WTC11 (cell line): Measurements from ENCODE around the gene TMEM266. TPM values are rescaled to one million over a fixed set of nuclear protein-coding genes. Genes with fewer than 3 reads are reported as not detected.

ENCODE experiments used
- ATAC-seq: fragments of 200-7000 bp; cut with Tn5 transposase; 2 replicates; pipeline ENCODE4 v1.10.0; 2021; ENCODE audit warnings: mild to moderate bottlenecking, moderate library complexity
- CTCF ChIA-PET: fragments of 300-600 bp; sonication (Branson Sonifier 250); formaldehyde crosslinking; loops from one replicate; lab custom pipeline; 2021; ENCODE audit warnings: antibody characterized with exemption; lab: Charles Lee
- POLR2A ChIA-PET: fragments of 350-600 bp; sonication (Branson Sonifier 250); formaldehyde crosslinking; loops from one replicate; lab custom pipeline; 2021; ENCODE audit warnings: antibody characterized with exemption; lab: Charles Lee
- DNase-seq: peaks from one replicate; pipeline ENCODE4 v3.0.0; 2021; ENCODE audit warnings: low spot score
- H3K27ac Mint-ChIP-seq: 2 replicates; pipeline ENCODE4 v1.8.0; 2021; ENCODE audit warnings: mixed read lengths
- H3K27me3 Mint-ChIP-seq: 2 replicates; pipeline ENCODE4 v1.8.0; 2021; ENCODE audit warnings: low read depth, mild to moderate bottlenecking, moderate library complexity, mixed read lengths
- H3K36me3 Mint-ChIP-seq: 2 replicates; pipeline ENCODE4 v1.8.0; 2021; ENCODE audit warnings: mixed read lengths
- H3K4me1 Mint-ChIP-seq: 2 replicates; pipeline ENCODE4 v1.8.0; 2022; ENCODE audit warnings: mixed read lengths
- H3K4me3 Mint-ChIP-seq: 2 replicates; pipeline ENCODE4 v1.8.0; 2021; ENCODE audit warnings: mild to moderate bottlenecking, moderate library complexity, mixed read lengths
- H3K9me3 Mint-ChIP-seq: 2 replicates; pipeline ENCODE4 v1.8.0; 2021; ENCODE audit warnings: mixed read lengths
- GRHL2 ChIP-seq: fragments of 250-450 bp; sonication (Bioruptor Pico); IDR thresholded peaks from 2 replicates; pipeline ENCODE4 v1.8.0; 2022; ENCODE audit warnings: mild to moderate bottlenecking, moderate library complexity; ENCODE audit not compliant: insufficient replicate concordance, severe bottlenecking
- GTF2I ChIP-seq: fragments of 250-450 bp; sonication (Bioruptor Pico); conservative IDR thresholded peaks from 2 replicates; pipeline ENCODE4 v1.4.0; 2021; ENCODE audit warnings: mild to moderate bottlenecking
- NFYB ChIP-seq: sonication (generic); formaldehyde crosslinking; conservative IDR thresholded peaks from 2 replicates; pipeline ENCODE4 v1.8.0; 2022; ENCODE audit warnings: low read depth, missing genetic modification reagents
- NR1H2 ChIP-seq: sonication (generic); formaldehyde crosslinking; IDR thresholded peaks from 2 replicates; pipeline ENCODE4 v1.9.0; 2021; ENCODE audit warnings: mild to moderate bottlenecking, moderate library complexity, missing genetic modification reagents
- PRRX2 ChIP-seq: fragments of 250-450 bp; sonication (Bioruptor Pico); IDR thresholded peaks from 2 replicates; pipeline ENCODE4 v1.8.0; 2021; ENCODE audit warnings: mild to moderate bottlenecking
- SMAD3 ChIP-seq: sonication (generic); formaldehyde crosslinking; IDR thresholded peaks from 2 replicates; pipeline ENCODE4 v1.8.0; 2022; ENCODE audit warnings: missing genetic modification reagents, mild to moderate bottlenecking, borderline replicate concordance
- TCF7 ChIP-seq: sonication (generic); formaldehyde crosslinking; IDR thresholded peaks from 2 replicates; pipeline ENCODE4 v1.8.0; 2022; ENCODE audit warnings: mild to moderate bottlenecking, low read depth, missing genetic modification reagents, moderate library complexity
- ZBTB21 ChIP-seq: sonication (generic); formaldehyde crosslinking; IDR thresholded peaks from 2 replicates; pipeline ENCODE4 v1.8.1; 2023; ENCODE audit warnings: mild to moderate bottlenecking, missing genetic modification reagents, borderline replicate concordance
- ZNF219 ChIP-seq: sonication (generic); formaldehyde crosslinking; IDR thresholded peaks from 2 replicates; pipeline ENCODE4 v1.8.0; 2023; ENCODE audit warnings: missing genetic modification reagents, mild to moderate bottlenecking, borderline replicate concordance
- total RNA-seq: library from RNA; stranded (reverse); gene quantifications from 3 replicates; pipeline ENCODE4 v1.2.3, GENCODE V29; 2021
- TF ChIP-seq, protein P1 (sequence below): sonication (generic); formaldehyde crosslinking; IDR thresholded peaks from 2 replicates; pipeline ENCODE4 v1.8.0; 2022; ENCODE audit warnings: missing genetic modification reagents
- TF ChIP-seq, protein P2 (sequence below): fragments of 250-450 bp; sonication (Bioruptor Pico); IDR thresholded peaks from 2 replicates; pipeline ENCODE4 v1.9.0; 2021; ENCODE audit warnings: mild to moderate bottlenecking, borderline replicate concordance
- TF ChIP-seq, protein P3 (sequence below): sonication (generic); formaldehyde crosslinking; IDR thresholded peaks from 2 replicates; pipeline ENCODE4 v1.8.1; 2022; ENCODE audit warnings: missing genetic modification reagents, borderline replicate concordance
- TF ChIP-seq, protein P4 (sequence below): sonication (generic); formaldehyde crosslinking; IDR thresholded peaks from 2 replicates; pipeline ENCODE4 v1.8.1; 2023; ENCODE audit warnings: mild to moderate bottlenecking, missing genetic modification reagents, moderate library complexity
- TF ChIP-seq, protein P5 (sequence below): sonication (generic); formaldehyde crosslinking; IDR thresholded peaks from 2 replicates; pipeline ENCODE4 v1.8.0; 2023; ENCODE audit warnings: missing genetic modification reagents, mild to moderate bottlenecking, borderline replicate concordance

TMEM266 gene
- total RNA-seq, 1 experiment from 2014 or later: 8.6 TPM

DNA sequence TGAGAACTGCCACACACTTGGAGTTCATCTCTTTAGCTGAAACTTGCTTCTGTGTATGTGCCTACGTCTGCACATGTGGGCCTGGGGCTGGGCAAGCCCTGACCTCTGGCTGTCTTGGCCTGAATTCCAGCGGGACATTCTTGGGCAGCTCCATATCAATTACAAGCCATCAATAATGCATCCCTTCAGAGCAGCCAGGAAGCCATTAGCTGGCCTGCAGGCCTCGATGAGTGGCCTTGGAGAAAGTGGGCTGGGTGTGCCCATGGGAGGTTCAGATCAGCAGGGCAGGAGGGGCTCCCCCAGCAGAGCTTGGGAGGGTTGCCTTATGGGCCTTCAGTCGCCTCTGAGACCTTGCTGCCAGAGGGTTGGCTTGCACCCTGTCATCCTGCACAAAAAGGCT is 127.4 kb downstream of the TMEM266 start (continued):
- TF ChIP-seq, protein P1, sequence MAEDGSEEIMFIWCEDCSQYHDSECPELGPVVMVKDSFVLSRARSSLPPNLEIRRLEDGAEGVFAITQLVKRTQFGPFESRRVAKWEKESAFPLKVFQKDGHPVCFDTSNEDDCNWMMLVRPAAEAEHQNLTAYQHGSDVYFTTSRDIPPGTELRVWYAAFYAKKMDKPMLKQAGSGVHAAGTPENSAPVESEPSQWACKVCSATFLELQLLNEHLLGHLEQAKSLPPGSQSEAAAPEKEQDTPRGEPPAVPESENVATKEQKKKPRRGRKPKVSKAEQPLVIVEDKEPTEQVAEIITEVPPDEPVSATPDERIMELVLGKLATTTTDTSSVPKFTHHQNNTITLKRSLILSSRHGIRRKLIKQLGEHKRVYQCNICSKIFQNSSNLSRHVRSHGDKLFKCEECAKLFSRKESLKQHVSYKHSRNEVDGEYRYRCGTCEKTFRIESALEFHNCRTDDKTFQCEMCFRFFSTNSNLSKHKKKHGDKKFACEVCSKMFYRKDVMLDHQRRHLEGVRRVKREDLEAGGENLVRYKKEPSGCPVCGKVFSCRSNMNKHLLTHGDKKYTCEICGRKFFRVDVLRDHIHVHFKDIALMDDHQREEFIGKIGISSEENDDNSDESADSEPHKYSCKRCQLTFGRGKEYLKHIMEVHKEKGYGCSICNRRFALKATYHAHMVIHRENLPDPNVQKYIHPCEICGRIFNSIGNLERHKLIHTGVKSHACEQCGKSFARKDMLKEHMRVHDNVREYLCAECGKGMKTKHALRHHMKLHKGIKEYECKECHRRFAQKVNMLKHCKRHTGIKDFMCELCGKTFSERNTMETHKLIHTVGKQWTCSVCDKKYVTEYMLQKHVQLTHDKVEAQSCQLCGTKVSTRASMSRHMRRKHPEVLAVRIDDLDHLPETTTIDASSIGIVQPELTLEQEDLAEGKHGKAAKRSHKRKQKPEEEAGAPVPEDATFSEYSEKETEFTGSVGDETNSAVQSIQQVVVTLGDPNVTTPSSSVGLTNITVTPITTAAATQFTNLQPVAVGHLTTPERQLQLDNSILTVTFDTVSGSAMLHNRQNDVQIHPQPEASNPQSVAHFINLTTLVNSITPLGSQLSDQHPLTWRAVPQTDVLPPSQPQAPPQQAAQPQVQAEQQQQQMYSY: no peak

DNA sequence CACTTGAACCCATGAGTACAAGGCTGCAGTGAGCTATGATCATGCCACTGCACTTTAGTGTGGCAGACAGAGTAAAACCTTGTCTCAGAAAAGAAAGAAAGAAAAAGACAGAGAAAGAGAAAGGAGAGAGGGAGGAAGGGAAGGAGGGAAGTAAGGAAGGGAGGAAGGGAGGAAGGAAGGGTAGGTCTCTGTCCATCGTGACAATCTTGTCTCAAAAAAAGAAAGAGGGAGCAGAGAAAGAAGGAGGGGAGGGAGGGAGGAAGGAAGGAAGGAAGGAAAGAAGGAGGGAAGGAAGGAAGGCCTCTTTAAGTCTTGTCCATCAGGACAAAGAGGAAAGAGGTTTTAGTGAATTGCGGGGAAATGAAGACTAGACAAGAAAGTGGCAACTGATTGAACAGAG is 129.3 kb downstream of the TMEM266 start:
- CTCF ChIA-PET: interaction anchor here (1.7 kb wide), 1 partner anchor 147 kb away, joined by 11 read pairs; the partner anchor contains the start of gene ISL2

More for the DNA sequence above, 129.3 kb downstream of the TMEM266 start:
- TF ChIP-seq NFYB (CRISPR knock-in tag) (no peak), TCF7 (no peak), ZNF219 (no peak), ZBTB21 (no peak), GTF2I (no peak), NR1H2 (CRISPR knock-in tag) (no peak), PRRX2 (CRISPR knock-in tag) (no peak), SMAD3 (CRISPR knock-in tag) (no peak), GRHL2 (CRISPR knock-in tag) (no peak)
- TF ChIP-seq, protein P2, sequence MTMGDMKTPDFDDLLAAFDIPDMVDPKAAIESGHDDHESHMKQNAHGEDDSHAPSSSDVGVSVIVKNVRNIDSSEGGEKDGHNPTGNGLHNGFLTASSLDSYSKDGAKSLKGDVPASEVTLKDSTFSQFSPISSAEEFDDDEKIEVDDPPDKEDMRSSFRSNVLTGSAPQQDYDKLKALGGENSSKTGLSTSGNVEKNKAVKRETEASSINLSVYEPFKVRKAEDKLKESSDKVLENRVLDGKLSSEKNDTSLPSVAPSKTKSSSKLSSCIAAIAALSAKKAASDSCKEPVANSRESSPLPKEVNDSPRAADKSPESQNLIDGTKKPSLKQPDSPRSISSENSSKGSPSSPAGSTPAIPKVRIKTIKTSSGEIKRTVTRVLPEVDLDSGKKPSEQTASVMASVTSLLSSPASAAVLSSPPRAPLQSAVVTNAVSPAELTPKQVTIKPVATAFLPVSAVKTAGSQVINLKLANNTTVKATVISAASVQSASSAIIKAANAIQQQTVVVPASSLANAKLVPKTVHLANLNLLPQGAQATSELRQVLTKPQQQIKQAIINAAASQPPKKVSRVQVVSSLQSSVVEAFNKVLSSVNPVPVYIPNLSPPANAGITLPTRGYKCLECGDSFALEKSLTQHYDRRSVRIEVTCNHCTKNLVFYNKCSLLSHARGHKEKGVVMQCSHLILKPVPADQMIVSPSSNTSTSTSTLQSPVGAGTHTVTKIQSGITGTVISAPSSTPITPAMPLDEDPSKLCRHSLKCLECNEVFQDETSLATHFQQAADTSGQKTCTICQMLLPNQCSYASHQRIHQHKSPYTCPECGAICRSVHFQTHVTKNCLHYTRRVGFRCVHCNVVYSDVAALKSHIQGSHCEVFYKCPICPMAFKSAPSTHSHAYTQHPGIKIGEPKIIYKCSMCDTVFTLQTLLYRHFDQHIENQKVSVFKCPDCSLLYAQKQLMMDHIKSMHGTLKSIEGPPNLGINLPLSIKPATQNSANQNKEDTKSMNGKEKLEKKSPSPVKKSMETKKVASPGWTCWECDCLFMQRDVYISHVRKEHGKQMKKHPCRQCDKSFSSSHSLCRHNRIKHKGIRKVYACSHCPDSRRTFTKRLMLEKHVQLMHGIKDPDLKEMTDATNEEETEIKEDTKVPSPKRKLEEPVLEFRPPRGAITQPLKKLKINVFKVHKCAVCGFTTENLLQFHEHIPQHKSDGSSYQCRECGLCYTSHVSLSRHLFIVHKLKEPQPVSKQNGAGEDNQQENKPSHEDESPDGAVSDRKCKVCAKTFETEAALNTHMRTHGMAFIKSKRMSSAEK (CRISPR knock-in tag): no peak
- TF ChIP-seq, protein P3, sequence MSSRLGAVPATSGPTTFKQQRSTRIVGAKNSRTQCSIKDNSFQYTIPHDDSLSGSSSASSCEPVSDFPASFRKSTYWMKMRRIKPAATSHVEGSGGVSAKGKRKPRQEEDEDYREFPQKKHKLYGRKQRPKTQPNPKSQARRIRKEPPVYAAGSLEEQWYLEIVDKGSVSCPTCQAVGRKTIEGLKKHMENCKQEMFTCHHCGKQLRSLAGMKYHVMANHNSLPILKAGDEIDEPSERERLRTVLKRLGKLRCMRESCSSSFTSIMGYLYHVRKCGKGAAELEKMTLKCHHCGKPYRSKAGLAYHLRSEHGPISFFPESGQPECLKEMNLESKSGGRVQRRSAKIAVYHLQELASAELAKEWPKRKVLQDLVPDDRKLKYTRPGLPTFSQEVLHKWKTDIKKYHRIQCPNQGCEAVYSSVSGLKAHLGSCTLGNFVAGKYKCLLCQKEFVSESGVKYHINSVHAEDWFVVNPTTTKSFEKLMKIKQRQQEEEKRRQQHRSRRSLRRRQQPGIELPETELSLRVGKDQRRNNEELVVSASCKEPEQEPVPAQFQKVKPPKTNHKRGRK (CRISPR knock-in tag): no peak
- TF ChIP-seq, protein P4, sequence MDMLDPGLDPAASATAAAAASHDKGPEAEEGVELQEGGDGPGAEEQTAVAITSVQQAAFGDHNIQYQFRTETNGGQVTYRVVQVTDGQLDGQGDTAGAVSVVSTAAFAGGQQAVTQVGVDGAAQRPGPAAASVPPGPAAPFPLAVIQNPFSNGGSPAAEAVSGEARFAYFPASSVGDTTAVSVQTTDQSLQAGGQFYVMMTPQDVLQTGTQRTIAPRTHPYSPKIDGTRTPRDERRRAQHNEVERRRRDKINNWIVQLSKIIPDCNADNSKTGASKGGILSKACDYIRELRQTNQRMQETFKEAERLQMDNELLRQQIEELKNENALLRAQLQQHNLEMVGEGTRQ (CRISPR knock-in tag): no peak
- TF ChIP-seq, protein P5, sequence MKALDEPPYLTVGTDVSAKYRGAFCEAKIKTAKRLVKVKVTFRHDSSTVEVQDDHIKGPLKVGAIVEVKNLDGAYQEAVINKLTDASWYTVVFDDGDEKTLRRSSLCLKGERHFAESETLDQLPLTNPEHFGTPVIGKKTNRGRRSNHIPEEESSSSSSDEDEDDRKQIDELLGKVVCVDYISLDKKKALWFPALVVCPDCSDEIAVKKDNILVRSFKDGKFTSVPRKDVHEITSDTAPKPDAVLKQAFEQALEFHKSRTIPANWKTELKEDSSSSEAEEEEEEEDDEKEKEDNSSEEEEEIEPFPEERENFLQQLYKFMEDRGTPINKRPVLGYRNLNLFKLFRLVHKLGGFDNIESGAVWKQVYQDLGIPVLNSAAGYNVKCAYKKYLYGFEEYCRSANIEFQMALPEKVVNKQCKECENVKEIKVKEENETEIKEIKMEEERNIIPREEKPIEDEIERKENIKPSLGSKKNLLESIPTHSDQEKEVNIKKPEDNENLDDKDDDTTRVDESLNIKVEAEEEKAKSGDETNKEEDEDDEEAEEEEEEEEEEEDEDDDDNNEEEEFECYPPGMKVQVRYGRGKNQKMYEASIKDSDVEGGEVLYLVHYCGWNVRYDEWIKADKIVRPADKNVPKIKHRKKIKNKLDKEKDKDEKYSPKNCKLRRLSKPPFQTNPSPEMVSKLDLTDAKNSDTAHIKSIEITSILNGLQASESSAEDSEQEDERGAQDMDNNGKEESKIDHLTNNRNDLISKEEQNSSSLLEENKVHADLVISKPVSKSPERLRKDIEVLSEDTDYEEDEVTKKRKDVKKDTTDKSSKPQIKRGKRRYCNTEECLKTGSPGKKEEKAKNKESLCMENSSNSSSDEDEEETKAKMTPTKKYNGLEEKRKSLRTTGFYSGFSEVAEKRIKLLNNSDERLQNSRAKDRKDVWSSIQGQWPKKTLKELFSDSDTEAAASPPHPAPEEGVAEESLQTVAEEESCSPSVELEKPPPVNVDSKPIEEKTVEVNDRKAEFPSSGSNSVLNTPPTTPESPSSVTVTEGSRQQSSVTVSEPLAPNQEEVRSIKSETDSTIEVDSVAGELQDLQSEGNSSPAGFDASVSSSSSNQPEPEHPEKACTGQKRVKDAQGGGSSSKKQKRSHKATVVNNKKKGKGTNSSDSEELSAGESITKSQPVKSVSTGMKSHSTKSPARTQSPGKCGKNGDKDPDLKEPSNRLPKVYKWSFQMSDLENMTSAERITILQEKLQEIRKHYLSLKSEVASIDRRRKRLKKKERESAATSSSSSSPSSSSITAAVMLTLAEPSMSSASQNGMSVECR (CRISPR knock-in tag): no peak
- Mint-ChIP-seq H3K4me3 (no peak overlapping the region), H3K27ac (no peak overlapping the region), H3K9me3 (no peaks in the 10 kb centered on the region), H3K27me3 (peaks cover 14% of the 10 kb centered on the region), H3K4me1 (peaks cover 9% of the 10 kb centered on the region), H3K36me3 (no peaks in the 10 kb centered on the region)
- ATAC-seq: no peak
- POLR2A ChIA-PET: no interaction called here
- DNase-seq: no peak
